Stimulated activated CD4-positive, alpha-beta T cell treated with anti-CD3 and anti-CD28 coated beads, TNF-alpha, amount 100 ng/mL, for 1 hour (primary cell): ENCODE data around the gene DLK1.

Experiments used
- DNase-seq, 3 donors: peaks; one replicate each; pipeline ENCODE4 v3.0.0-alpha.2; 2020; ENCODE audit warnings: low read depth in 3 of 3, low spot score in 1 of 3

The DLK1 gene

GRCh38 chr14:100712490-100712889, 14.2 kb upstream of the DLK1 start:
- DNase-seq: no peak

GRCh38 chr14:100713705-100714104, 13.0 kb upstream of the DLK1 start:
- DNase-seq: no peak

DNA sequence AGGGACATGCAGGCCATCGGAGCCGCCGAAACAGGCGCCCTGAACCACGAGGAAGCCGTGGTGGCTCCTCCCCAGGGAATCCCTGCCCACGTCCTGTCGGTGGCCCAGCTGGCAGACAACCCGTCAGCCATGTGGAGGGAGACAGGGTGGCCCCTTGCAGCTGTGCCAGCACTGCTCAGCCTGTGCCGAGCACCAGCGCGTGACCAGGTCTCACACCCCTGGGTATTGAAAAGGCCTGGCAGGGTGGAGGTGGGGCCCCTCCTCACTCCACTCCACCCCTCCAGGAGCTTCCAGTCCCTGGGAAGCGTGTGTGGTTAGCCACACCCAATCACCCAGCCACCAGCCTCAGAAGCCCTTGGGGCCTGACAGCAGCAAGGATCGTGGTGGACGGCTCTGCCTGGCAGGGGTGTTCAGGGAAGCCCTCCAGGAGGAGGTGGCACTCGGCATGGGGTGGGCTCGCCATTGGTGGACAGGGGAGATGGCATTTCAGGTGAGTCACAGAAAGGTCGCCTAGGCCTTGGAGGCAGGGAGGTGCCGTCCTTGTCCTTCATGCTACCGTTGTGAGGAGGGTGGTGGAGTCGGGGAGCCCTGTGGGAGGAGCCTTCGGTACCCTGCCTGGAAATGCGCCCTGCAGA, 12.3 kb upstream of the DLK1 start:
- no peak for DNase-seq

DNA sequence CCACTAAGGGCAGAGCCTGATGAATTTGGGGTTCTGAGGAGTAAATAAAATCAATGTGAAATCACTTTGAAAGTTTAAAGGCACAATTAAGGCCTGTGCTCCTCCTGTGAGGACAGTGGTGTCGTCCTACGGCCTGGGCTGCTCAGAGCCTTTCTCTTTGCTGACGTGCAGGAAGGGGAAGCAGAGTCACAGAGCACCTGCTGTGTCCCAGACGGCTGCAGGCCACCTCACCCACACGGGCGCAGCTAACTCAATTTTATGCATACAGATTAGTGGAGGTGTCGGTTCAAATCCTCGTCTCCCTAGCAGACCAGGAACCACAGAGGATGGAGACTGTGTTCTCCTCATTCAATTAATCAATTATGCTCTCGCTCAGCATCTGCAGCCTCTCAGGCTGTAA, 11.4 kb upstream of the DLK1 start:
- DNase-seq: no peak

GRCh38 chr14:100715803-100716202, 10.9 kb upstream of the DLK1 start:
- DNase-seq: no peak

DNA sequence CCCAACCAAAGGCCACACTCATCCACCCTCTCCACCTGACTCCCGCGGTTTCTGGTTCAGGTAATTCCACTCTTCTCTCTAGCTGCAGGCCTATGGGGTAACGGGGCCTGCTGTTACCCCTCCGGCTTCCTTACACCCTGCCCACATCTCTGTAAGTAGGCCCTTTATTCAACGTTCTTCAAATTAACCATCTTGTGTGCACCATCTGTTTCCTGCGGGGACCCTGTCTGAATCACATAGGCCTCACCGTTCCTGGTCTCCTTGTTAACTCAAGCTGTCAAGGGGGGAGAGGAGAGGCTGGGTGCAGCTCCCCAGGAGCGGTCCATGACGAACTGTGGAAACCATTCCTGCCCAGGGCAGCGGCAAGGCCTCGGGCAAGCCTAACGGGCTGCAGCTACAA, 9.3 kb upstream of the DLK1 start:
- DNase-seq: no peak

DNA sequence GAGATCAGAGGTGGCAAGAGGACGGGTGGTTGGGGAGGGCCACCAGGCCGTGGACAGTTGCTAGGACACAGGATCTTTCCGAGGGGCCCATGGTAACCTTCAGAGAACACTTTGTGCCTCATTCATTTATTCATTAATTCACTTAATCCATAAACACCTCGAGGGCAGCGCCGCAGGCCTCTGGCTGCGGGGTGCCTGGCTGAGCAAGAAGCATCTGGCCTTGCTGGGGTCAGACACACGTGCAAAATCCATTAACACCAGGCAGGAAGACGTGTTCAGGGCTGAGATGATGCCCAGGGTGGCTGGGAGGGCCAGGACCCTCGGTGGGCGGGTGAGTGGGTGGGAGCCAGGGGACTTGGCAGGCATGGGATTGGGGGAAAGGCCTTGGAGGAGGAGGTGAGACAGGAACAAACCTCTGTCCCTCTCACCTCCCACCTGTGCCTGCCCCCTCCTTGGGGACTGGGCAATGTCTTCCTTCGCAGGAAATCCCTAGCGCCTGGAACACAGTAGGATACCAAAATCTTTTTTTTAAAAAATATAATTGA, 6.6 kb upstream of the DLK1 start:
- no peak for DNase-seq

DNA sequence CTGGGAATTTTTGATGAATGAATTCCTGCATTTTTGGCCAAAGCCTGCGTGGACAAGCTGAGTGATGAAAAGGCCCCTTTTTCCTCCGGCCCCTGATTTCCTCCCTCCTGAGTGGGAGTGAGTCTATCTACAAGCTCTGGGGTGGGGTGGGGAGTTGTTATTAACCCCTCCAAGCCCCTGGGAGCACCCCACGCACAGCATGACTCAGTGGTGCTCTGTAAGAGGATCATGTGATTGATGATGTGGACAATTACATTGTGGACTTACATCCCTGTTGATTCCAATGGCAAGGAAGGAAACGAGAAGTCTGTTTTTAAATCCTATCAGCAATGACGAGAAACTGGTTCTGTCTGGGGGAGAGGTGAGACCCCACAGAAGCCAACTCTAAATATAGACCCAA, 5.1 kb upstream of the DLK1 start:
- no peak for DNase-seq

- no peak for DNase-seq
These were observed 4.3 kb upstream of the DLK1 start for GRCh38 chr14:100722367-100722766.

- no peak for DNase-seq
These were observed 3.4 kb upstream of the DLK1 start for GRCh38 chr14:100723135-100723829.

GRCh38 chr14:100723830-100724437, 2.8 kb upstream of the DLK1 start:
- DNase-seq: no peak

- no peak for DNase-seq
These were observed 2.2 kb upstream of the DLK1 start for GRCh38 chr14:100724536-100724935.

DNA sequence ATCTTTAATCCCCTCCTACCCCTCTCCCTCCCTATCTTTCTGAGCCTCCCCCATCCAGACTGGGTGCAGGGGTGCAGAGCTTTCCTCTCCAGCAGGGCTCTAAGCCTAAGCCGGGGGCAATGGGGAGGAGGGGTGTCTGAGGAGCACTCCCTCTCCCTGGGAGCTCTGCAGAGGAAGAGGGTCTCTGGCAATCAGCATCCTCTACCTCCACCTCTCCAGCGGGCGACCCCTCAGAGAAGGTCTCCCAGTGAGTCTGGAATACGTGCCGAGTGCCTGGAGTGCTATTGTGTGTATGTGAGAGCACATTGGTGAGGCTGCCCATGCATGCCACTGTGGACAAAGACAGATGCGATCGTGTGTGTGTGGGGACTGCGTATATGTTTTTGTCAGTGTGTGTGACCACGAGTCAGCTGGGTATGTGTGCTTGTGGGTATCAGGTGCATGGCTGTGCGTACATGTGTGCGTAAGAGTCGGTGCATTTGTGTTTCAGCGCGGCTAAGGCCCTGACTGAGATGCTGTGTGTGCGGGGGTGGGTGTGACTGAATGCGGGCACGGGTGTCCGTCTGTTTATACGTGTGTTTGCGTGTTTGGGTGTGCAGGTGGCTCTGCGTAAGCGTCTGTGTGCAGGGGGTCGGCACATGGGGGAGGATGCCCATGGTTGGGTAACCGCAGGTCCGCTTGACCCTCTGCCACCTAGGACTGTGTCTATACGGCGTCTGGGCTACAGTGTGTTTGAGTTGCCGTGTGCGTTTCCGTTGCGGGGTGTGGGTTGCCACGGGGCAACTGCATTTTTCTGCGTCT, 905 bp upstream of the DLK1 start:
- no peak for DNase-seq

DNA sequence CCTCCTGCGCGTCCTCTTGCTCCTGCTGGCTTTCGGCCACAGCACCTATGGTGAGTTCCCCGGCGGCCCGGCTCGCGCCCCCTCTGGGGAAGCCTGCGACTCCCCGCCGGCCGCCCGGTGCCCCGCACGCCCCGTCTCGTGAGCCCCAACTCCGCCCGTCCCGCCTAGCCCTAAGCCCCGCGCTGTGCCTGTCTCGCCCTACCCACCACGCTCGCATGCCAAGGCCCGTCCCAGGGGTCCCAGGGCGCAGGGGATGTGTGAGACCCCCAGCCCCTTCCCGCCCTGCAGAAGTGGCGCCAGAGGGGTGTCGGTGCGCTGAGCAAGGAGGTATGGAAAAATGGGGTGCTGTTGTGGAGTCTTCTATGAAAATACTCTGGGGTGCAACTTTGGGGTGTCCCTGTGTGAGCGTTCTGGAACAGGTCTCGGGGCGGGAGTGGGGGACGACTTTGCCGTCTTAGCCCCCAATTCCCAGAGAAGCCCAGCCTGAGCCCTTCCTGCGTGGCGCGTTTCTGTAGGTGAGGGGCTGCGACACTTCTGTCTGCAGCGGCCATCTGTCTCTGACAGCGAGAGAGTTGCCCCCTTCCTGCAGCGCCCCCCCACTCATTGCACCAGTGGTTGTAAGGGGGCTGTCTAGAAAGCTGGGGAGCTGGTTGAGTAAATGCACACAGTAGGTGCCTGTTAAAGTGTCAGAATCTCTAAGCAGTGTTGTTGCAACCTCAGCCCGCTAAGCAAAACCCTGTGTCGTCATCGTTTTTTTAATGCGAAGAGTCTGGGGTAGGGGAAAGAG, 587 bp downstream of the DLK1 start:
- DNase-seq: no peak

- DNase-seq: no peak
These were observed 1.2 kb downstream of the DLK1 start for GRCh38 chr14:100727873-100728240.

GRCh38 chr14:100728962-100729361, 2.3 kb downstream of the DLK1 start:
- DNase-seq: no peak

GRCh38 chr14:100729982-100730381, 3.3 kb downstream of the DLK1 start:
- DNase-seq: no peak

DNA sequence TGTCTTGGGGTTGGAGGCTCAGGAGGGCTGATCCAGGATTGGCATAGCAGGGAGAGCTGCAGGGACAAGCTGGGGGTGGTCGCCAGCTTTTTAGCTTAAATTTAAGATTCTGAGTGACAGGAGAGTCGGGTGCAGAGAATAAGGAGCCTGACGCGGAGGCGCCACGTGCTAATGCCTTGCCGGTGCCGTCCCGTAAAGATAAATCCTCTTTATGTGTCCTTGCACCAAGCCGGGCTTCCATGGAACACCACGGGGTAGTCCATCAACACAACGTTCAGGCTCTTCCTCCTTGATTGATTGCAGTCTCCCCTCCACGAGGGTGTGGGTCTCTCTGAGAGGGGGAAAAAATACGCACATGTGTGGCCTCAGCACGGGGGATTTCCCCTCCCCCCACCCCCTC, 3.9 kb downstream of the DLK1 start:
- DNase-seq: no peak

- DNase-seq: no peak
These were observed 4.4 kb downstream of the DLK1 start for GRCh38 chr14:100731011-100731670.
